Muscle of back (tissue), 11 donors: ENCODE measurements around the gene CCL19. TPM values are rescaled to one million over a fixed set of nuclear protein-coding genes. Genes with fewer than 3 reads are reported as not detected.

Source experiments
- DNase-seq, 3 donors: peaks; one replicate each; pipeline versions ENCODE4 v3.0.0 to v3.0.0-alpha.2; 2013
- polyA plus RNA-seq, 10 donors: library from polyadenylated mRNA; unstranded; fragments of 120-200 nt; gene quantifications; one replicate each; pipeline ENCODE4 v1.2.1, GENCODE V29; 2013; ENCODE audit not compliant: insufficient read length in 10 of 10

The CCL19 gene
- polyA plus RNA-seq, 10 donors = 1.5 to 12.3 (median 6.0) TPM; not detected in 6

DNA sequence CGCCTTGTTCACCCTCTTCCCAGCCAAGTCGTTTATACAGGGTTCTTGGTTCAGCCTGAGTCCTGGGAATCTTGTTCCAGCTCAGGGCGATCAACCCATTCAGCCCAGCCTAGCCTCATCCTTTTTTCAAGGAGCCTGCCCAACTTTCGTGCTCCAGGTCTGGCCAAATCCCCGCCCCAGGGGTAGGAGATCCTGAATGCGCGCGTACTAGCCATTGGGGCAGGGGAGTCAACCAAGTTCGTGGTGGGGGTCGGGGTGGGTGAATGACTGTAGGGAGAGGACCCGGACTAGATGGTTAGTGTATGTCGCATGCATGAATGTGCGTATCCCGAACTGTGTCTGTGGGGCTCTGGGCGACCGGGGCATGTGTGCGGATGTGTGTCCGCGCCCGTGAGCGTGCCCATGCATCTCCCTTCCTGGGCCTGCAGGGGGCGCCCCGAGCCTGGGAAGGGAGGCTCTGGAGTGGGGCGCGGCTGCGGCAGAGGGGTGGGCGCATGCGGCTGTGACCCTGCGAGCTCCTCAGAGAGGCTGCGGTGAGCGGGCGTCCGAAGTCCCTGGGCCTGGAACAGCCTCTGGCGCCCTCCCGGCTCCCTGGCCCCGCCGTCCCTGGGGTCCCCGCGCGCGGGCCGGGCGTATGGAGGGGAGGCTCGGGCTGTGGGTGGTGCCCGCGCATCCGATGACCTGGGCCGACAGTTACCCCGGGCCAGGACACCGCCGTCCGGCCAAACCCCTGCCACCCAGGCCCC is 10.1 kb upstream of the CCL19 start:
- DNase-seq = peak; percentile 38 to 83 (median 61)

DNA sequence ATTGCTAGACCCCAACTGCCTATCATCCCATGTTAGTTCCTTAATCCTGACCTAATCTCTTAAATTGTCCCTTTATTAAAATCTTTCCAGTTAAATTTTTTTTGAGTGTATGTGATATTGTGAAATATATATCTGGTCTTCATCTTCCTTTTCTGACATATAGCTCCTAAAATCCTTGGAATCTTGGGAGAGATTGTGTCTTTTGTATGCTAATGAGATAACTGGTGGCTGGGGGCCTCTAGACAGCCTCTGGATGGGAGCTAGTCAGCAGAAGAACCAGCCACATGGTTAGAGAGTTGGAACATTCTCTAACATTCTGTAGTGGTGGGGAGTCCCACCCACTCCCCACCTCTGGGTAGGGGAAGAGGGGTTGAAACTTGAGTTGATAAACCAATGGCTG is 3.7 kb upstream of the CCL19 start:
- no peak for DNase-seq

DNA sequence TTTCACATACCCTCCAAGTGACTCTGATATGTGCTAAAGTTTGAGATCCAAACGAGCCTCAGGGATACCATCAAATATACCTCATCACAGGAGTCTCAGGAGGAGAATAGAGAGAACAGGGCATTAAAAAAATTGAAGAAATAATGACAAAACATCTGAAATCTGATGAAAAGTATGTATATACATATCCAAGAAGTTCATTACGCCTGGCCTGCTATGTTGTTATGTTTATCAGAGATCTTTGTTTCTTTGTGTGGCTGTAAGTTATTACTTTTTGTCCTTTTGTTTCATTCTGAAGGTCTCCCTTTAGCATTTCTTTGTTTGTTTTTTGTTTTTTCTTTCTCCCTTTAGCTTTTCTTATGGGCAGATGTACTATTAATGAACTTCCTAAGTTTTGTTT is 2.5 kb upstream of the CCL19 start:
- no peak for DNase-seq

DNA sequence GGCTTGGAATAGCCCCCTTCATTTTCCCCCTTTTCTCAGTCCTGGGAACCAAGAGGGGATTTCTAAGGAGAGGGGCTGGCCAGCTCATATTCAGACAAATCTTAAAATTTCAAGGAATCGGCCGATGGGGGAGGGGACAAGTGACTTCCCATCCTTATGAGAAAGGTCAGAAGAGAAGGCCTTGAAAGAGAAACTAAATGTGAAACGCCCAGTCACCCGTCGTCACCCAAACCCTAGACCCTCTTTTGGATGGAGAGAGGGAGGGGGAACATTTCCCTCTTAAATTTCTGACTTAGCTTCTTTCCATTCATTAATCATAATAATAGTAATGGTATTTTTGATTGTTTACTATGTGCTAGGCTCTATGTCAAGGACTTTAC is 850 bp upstream of the CCL19 start:
- no peak for DNase-seq

DNA sequence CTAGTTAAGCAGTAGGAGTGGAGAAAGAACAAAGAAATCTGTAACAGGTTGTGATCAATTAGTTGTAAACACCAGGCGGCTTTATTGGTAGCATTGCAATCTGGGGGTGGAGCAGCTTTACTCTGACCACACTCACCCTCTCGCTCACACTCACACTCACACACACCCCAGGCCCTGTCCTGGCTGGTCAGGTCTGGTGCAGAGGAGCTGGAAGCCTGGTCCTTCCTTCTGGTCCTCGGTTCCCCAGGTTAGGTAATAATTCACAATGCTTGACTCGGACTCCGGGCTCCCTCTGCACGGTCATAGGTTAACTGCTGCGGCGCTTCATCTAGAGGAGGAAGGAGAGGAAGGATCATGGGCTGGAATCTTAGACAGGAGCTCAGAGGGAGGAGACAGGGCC is 1.6 kb downstream of the CCL19 start:
- DNase-seq = no peak

GRCh38 chr9:34689116-34689470 is 2.0 kb downstream of the CCL19 start:
- DNase-seq = no peak

DNA sequence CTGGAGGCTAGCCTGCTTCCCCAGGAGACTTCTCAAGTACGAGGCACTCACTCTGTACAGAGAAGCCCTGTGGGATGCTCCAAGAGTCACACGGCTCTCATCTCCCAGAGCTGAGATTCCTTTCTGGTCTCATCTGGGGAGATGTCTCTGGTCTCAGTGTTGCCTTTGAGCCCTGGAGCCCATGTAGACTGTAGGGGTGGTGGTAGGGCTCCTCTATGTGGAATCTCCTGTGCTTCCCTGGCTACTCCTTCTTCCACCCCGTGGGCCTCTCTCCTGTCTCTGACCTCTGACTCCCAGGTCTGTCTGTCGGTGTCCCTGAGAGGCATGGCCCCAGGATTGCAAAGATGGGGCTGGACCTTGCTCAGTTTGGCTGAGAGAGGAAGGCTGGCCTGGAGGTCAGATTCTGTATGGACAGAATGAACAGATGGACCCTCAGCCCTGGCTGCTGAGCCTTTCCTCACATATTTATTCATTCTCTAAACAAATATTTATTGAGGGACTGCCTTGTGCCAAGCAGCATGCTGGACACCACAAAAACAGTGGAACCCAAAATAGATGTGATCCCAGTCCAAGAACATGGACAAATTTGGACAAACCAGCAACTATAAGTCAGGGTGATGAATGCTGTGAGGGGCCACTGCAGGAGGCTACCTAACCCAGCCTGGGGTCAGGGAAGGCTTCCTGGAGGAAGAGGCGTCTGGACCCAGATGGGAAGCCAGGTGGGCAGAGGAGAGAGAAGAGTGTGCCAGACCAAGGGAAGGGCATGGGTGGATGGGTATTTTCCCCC is 2.6 kb downstream of the CCL19 start:
- DNase-seq = no peak

DNA sequence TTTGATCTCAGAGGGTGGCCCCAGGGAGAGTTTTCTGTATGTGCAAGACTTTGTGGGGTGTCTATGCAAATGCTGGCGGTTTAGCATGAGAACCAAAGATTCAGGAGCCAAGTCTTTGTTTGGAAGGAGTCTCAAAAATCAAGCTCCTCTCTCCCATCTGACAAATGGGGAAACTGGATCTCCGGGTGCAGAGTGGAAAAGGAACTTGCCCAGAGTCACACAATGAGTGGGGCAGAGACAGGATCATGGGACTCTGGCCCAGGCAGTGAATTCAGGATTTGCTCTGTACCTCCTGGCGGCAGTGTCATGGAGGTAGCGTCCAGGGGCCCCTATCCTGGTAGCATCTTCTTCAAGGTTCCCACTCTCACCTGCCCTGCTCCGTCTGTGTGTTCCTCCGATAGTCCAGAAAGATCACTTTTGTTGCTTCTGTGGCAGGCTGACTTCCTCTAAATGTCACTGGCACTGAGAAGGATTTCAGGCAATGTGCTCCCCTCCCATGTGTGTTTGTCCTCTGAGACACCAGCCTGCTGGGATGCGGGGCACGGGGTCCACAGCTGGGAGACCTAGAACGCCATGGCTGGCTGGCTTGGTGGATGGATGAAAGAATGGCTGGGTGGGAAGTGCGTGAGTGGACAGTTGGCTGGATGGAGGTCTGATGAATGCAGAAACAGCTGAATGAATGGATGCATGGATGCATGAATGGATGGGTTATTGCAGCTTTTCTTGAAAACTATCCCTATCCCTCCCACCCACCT is 3.6 kb downstream of the CCL19 start:
- DNase-seq = no peak

DNA sequence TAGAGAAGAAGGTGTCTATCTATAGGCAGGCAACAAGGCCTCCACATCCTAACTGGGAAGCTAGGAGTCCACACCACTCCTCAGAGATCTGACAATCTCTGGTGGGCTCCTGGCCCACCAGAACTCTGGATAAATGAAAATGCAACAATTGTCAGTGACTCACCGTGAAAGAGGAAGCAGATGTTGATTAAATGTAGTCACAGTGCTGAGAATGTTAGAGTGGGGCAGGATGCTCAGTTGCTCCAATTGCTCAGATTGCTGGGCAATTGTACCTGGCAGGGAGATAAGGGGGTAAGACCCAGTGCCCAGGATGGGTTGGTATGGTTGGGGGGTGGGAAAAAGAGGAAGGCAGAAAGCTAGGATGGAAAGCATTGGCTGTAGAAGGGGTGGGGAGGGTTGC is 4.3 kb downstream of the CCL19 start:
- DNase-seq = no peak

DNA sequence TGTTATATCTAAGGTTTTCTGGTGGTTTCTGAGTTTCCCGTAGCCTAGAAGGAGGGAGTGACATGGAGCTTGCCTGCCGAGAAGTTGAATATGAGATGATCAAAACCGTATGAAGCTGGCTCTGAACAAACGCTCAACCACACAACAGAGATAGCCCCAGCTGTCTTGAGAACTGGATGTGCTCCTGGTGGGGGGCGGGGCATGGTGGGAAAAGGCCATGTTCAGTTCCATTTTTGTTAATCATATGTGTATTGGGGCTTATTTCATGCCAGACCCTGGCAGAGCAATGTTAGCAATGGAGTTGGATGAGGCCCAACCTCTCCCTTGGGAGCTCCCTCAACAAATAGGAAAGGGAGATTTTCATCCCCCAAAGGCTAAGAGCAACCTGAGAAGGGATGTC is 4.8 kb downstream of the CCL19 start:
- DNase-seq = no peak

DNA sequence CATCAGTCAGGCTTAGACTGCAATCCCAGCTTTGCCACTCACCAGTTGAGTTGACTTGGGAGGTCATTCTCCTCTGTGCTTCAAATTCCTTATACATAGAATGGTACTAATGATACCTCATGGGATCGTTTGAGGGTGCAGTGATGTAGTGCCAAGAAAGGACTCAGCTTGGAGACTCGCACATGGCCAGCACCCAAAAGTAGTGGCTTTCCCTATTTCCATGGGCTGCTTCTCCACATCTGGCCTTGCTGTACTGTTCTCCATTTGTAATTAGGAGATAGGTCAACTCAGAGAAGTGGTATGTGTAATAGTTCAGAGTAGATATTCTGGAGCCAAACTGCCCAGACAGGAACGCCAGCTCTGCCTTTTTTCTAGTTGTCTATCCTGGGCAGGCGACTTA is 5.5 kb downstream of the CCL19 start:
- no peak for DNase-seq

GRCh38 chr9:34684816-34685215 is 6.3 kb downstream of the CCL19 start:
- DNase-seq = no peak

DNA sequence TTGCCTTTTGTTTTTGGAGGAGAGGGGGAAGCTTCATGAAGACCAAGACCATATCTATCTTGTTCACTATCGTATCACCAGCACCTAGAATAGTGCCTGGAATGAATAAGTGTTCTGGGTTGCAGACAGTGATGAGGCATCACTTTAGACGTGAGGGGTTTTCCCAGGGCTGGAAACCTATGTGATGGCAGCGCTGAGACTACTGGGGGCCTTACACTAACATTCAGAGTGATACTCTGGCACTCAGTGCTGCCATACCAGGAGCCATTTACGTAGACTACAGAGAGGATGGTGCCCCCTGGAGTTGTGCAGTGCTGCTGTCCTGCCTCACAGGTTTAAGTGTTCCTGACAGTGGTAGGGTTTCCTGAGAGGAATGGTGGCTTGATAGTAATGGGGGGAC is 6.9 kb downstream of the CCL19 start:
- DNase-seq = no peak

DNA sequence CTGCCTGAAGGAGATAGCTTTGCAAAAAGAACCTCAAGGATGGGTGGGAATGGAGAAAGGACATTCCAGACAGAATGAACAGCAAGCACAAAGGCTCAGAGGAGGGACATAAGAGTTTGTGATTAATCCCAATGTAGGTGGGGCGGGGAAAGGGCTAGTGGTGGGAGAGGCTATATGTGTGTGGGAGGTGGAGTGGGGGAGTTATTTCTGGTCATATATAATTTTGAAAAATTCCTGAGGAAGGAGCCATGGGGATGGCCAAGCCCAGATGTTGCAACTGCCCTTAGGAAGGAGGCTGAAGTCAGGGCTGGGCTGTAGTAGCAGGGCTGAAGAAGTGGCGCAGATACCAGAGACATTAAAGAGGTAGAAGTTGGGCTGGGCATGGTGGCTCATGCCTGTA is 15.2 kb downstream of the CCL19 start:
- no peak for DNase-seq

GRCh38 chr9:34675048-34675714 is 15.9 kb downstream of the CCL19 start:
- peak in 2 of 3 donors; percentile 43 to 63 for DNase-seq

GRCh38 chr9:34674440-34674839 is 16.6 kb downstream of the CCL19 start:
- DNase-seq = no peak

DNA sequence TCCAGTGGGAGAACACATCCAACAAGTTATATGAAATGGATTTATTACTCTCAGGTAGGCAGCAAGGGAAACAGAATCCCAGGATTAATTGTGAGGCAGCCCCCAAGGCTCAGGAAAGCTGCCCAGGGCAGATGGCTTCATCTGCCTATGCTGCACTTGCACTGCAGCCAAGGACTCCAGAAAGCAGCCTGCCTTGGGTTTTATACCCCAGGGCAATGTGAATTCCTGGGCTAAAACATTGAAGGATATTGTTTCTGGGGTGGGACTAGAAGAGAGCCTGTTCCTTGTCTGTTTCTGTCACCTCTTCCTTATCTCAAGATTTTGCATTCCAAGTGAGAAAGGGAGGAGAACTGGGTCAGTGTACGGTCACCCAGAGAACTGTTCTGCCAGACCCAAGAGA is 19.8 kb downstream of the CCL19 start:
- no peak for DNase-seq

DNA sequence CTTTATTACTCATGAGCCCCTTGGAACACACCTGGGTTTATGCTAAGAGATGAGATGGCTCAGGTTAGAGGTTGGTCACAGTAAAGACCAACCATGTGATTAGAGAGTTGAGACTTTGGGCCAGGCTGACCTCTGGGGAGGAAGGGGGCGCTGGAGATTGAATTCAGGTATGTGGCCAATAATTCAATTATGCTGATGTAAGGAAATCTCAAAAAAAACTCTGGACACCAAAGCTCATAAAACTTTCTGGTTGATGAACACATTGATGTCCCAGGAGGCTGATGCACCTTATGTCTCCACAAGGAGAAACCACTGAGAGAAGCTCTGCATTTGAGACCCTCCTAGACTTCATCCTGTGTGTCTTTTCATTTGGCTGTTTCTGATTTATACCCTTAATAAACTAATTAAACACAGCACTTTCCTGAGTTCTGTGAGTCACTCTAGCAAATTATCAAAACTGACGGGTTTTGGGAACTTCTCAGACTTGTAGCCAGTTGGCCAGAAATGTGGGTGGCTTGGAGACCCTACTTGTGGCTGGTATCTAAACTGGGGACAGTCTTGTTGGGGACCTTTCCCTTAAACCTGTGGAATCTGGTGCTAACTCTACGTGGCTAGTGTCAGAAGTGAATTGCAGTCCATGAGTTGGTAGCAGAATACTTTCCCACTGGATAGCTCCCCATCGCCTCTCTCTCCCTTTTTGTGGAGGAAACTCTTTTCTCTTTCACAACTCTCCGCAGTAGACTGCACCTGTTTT is 21.1 kb downstream of the CCL19 start:
- no peak for DNase-seq

GRCh38 chr9:34665381-34666250 is 25.5 kb downstream of the CCL19 start:
- peak; percentile 94 to 96 (median 95) for DNase-seq

- no peak for DNase-seq
Measured at GRCh38 chr9:34665067-34665380, 26.1 kb downstream of the CCL19 start.
